HepG2 (cell line): ENCODE measurements around the gene UBAP1L.
"Not testable (repeated sequence)": the region's sequence is repeated elsewhere in the genome, so short reads cannot be mapped to it uniquely, and the experiment has no call there.

ENCODE experiments used
- ATF6 ChIP-seq: sonication (generic); formaldehyde crosslinking; conservative IDR thresholded peaks from 2 replicates; pipeline ENCODE4 v1.4.0; 2020; ENCODE audit warnings: missing genetic modification reagents
- MEF2D ChIP-seq: sonication (generic); formaldehyde crosslinking; IDR thresholded peaks from 2 replicates; pipeline ENCODE4 v1.5.1; 2020; ENCODE audit warnings: mild to moderate bottlenecking, missing genetic modification reagents
- POLR2AphosphoS2 ChIP-seq: IDR thresholded peaks from 2 replicates; pipeline ENCODE4 v1.6.1; 2011; ENCODE audit warnings: low read depth, low read length, improper control_type of control experiment
- SRSF1 ChIP-seq: fragments of 200-400 bp; formaldehyde crosslinking; optimal IDR thresholded peaks from 2 replicates; pipeline ENCODE3; 2017; ENCODE audit warnings: mild to moderate bottlenecking, low read depth, low read length, moderate library complexity
- TCF12 ChIP-seq, 2 experiments: fragments of 450-650 bp in 1 of 2; sonication (generic) in 1 of 2; formaldehyde crosslinking in 1 of 2; IDR thresholded peaks; 2 replicates each; pipeline versions ENCODE4 v1.6.1 to v1.8.0; 2017 to 2022; ENCODE audit warnings: antibody characterized with exemption in 1 of 2, mild to moderate bottlenecking in 1 of 2, missing genetic modification reagents in 1 of 2, moderate library complexity in 1 of 2
- ZNF362 ChIP-seq: sonication (generic); formaldehyde crosslinking; IDR thresholded peaks from 2 replicates; pipeline ENCODE4 v1.4.0; 2020; ENCODE audit warnings: missing genetic modification reagents, mild to moderate bottlenecking, borderline replicate concordance

DNA sequence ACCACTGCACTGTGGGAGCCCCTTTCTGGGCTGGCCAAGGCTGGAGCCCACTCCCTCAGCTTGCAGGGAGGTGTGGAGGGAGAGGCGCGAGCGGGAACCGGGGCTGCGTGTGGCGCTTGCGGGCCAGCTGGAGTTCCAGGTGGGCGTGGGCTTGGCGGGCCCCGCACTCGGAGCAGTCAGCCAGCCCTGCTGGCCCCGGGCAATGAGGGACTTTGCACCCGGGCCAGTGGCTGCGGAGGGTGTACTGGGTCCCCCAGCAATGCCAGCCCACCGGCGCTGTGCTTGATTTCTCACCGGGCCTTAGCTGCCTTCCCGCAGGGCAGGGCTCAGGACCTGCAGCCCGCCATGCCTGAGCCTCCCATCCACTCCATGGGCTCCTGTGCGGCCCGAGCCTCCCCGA is 40.1 kb downstream of the UBAP1L start:
- not testable (repeated sequence) for TF ChIP-seq MEF2D (CRISPR knock-in tag); ZNF362 (CRISPR knock-in tag); SRSF1; ATF6 (CRISPR knock-in tag); TCF12 (IDR thresholded peaks at IDR 0.05); TCF12 (CRISPR knock-in tag; IDR thresholded peaks at IDR 0.05); POLR2AphosphoS2
